H1 (cell line): ENCODE data around the gene CELF1. TPM values are rescaled to one million over a fixed set of nuclear protein-coding genes. Genes with fewer than 3 reads are reported as not detected.
"Not testable (repeated sequence)": the region's sequence is repeated elsewhere in the genome, so short reads cannot be mapped to it uniquely, and the experiment has no call there.

Source experiments
- CTCF ChIA-PET: fragments of 300-600 bp; sonication (Branson Sonifier 250); formaldehyde crosslinking; loops from one replicate; lab custom pipeline; 2021; ENCODE audit not compliant: partially characterized antibody; lab: Charles Lee
- POLR2A ChIA-PET: fragments of 300-600 bp; sonication (Branson Sonifier 250); formaldehyde crosslinking; loops from one replicate; lab custom pipeline; 2021; ENCODE audit warnings: inconsistent platforms; ENCODE audit not compliant: partially characterized antibody; lab: Charles Lee
- DNase-seq, 2 experiments: peaks; one replicate each; pipeline versions ENCODE4 v3.0.0 to v3.0.0-alpha.2; 2010 to 2022; ENCODE audit warnings: low spot score in 2 of 2, low read depth in 1 of 2, mixed read lengths in 1 of 2
- FAIRE-seq: peaks from 2 replicates; lab custom pipeline; 2011; peaks lifted over from hg19 to GRCh38; lab: Jason Lieb, UNC
- H2AFZ ChIP-seq: 2 replicates; pipeline ENCODE4 v1.8.1; 2012; ENCODE audit warnings: low read length, inconsistent platforms
- H2AK5ac ChIP-seq: 2 replicates; pipeline ENCODE4 v1.6.1; 2013; ENCODE audit warnings: low read depth, low read length
- H2BK120ac ChIP-seq: replicated peaks from 2 replicates; pipeline ENCODE3; 2013; ENCODE audit warnings: low read depth, low read length, inconsistent platforms
- H2BK12ac ChIP-seq: 2 replicates; pipeline ENCODE4 v1.6.1; 2013; ENCODE audit warnings: low read depth, low read length
- H2BK15ac ChIP-seq: 2 replicates; pipeline ENCODE4 v1.6.1; 2013; ENCODE audit warnings: low read length
- H2BK20ac ChIP-seq: 2 replicates; pipeline ENCODE4 v1.6.1; 2013; ENCODE audit warnings: low read length
- H2BK5ac ChIP-seq: 2 replicates; pipeline ENCODE4 v1.6.1; 2013; ENCODE audit warnings: low read depth, low read length
- H3K14ac ChIP-seq: 2 replicates; pipeline ENCODE4 v1.6.1; 2013; ENCODE audit warnings: inconsistent platforms; ENCODE audit not compliant: insufficient read length
- H3K18ac ChIP-seq: 2 replicates; pipeline ENCODE4 v1.6.1; 2013; ENCODE audit warnings: low read length; ENCODE audit errors: extremely low read depth
- H3K23ac ChIP-seq: 2 replicates; pipeline ENCODE4 v1.6.1; 2013; ENCODE audit warnings: inconsistent platforms; ENCODE audit not compliant: insufficient read length
- H3K23me2 ChIP-seq: 2 replicates; pipeline ENCODE4 v1.6.1; 2013; ENCODE audit warnings: low read depth, low read length
- H3K27ac ChIP-seq: 2 replicates; pipeline ENCODE4 v1.6.1; 2011; ENCODE audit warnings: low read depth, low read length, inconsistent platforms
- H3K27me3 ChIP-seq, 4 experiments: replicated peaks in 1 of 4; 1 replicate in 1 of 4; 2 replicates in 3 of 4; pipeline versions ENCODE4 v1.6.1 to v1.8.1; 2011 to 2013; ENCODE audit warnings: low read length in 3 of 4, mild to moderate bottlenecking in 3 of 4, inconsistent platforms in 2 of 4, mixed read lengths in 2 of 4, moderate library complexity in 1 of 4; ENCODE audit not compliant: control insufficient read depth in 3 of 4, insufficient read depth in 3 of 4; ENCODE audit errors: extremely low read depth in 1 of 4
- H3K36me3 ChIP-seq, 4 experiments: 2 replicates each; pipeline versions ENCODE4 v1.6.1 to v1.8.1; 2011 to 2013; ENCODE audit warnings: mild to moderate bottlenecking in 4 of 4, low read length in 3 of 4, moderate library complexity in 2 of 4, control low read depth in 1 of 4, inconsistent platforms in 1 of 4; ENCODE audit not compliant: insufficient read depth in 4 of 4, control insufficient read depth in 2 of 4
- H3K4ac ChIP-seq: replicated peaks from 2 replicates; pipeline ENCODE3; 2013; ENCODE audit warnings: low read length, low read depth, mixed read lengths, inconsistent platforms; ENCODE audit not compliant: insufficient read length
- H3K4me1 ChIP-seq, 4 experiments: replicated peaks in 1 of 4; 1 replicate in 1 of 4; 2 replicates in 3 of 4; pipeline versions ENCODE4 v1.6.1 to v1.8.1; 2011 to 2013; ENCODE audit warnings: low read length in 3 of 4, inconsistent platforms in 2 of 4, mixed read lengths in 1 of 4; ENCODE audit not compliant: insufficient read depth in 4 of 4, control insufficient read depth in 3 of 4
- H3K4me2 ChIP-seq, 2 experiments: 2 replicates each; pipeline versions ENCODE4 v1.6.1 to v1.8.1; 2011 to 2013; ENCODE audit warnings: low read depth in 2 of 2, low read length in 2 of 2, control low read depth in 1 of 2, inconsistent platforms in 1 of 2, mild to moderate bottlenecking in 1 of 2; ENCODE audit not compliant: insufficient read depth in 1 of 2
- H3K4me3 ChIP-seq, 4 experiments: fragments of 200-600, 300-600 bp in 1 of 4; sonication (generic), shearing (Covaris generic), sonication (Bioruptor Twin) in 1 of 4; 2 replicates each; pipeline versions ENCODE4 v1.5.1 to v1.8.1; 2011 to 2016; ENCODE audit warnings: low read length in 4 of 4, low read depth in 3 of 4, control low read depth in 2 of 4, inconsistent platforms in 2 of 4, mild to moderate bottlenecking in 2 of 4, mixed read lengths in 1 of 4, moderate library complexity in 1 of 4; ENCODE audit not compliant: insufficient read depth in 2 of 4; ENCODE audit errors: extremely low read depth in 1 of 4
- H3K56ac ChIP-seq: replicated peaks from 2 replicates; pipeline ENCODE3; 2013; ENCODE audit warnings: low read depth, mild to moderate bottlenecking, mixed read lengths, low read length, inconsistent platforms; ENCODE audit not compliant: insufficient read length
- H3K79me1 ChIP-seq: 2 replicates; pipeline ENCODE4 v1.6.1; 2013; ENCODE audit warnings: low read depth, low read length, control low read depth
- H3K79me2 ChIP-seq, 2 experiments: 2 replicates each; pipeline versions ENCODE4 v1.6.1 to v1.8.1; 2012 to 2013; ENCODE audit warnings: low read length in 2 of 2, mild to moderate bottlenecking in 2 of 2, inconsistent platforms in 1 of 2; ENCODE audit not compliant: insufficient read depth in 2 of 2, control insufficient read depth in 1 of 2
- H3K9ac ChIP-seq, 4 experiments: replicated peaks in 1 of 4; 1 replicate in 1 of 4; 2 replicates in 3 of 4; pipeline versions ENCODE4 v1.6.1 to v1.8.1; 2011 to 2013; ENCODE audit warnings: low read depth in 3 of 4, low read length in 3 of 4, control low read depth in 2 of 4, mild to moderate bottlenecking in 2 of 4, moderate library complexity in 2 of 4, inconsistent platforms in 1 of 4; ENCODE audit errors: extremely low read depth in 1 of 4
- H3K9me3 ChIP-seq, 2 experiments: 2 replicates each; pipeline versions ENCODE4 v1.6.1 to v1.8.1; 2012 to 2013; ENCODE audit warnings: mild to moderate bottlenecking in 2 of 2, moderate library complexity in 2 of 2, control low read depth in 1 of 2, inconsistent platforms in 1 of 2, low read depth in 1 of 2, low read length in 1 of 2, mixed read lengths in 1 of 2; ENCODE audit not compliant: insufficient read depth in 2 of 2
- H4K20me1 ChIP-seq, 2 experiments: replicated peaks in 1 of 2; 2 replicates each; pipeline versions ENCODE3 to v1.8.1; 2011 to 2013; ENCODE audit warnings: inconsistent platforms in 2 of 2, low read length in 2 of 2, mild to moderate bottlenecking in 1 of 2; ENCODE audit not compliant: insufficient read depth in 2 of 2, control insufficient read depth in 1 of 2
- H4K5ac ChIP-seq: 2 replicates; pipeline ENCODE4 v1.6.1; 2013; ENCODE audit warnings: low read length, low read depth, mixed read lengths, inconsistent platforms; ENCODE audit not compliant: insufficient read length
- H4K8ac ChIP-seq: 2 replicates; pipeline ENCODE4 v1.8.0; 2013; ENCODE audit warnings: mild to moderate bottlenecking, moderate library complexity, low read length, inconsistent platforms; ENCODE audit not compliant: insufficient read depth; ENCODE audit errors: extremely low read depth
- H4K91ac ChIP-seq: replicated peaks from 2 replicates; pipeline ENCODE3; 2013; ENCODE audit warnings: low read length, mixed read lengths, inconsistent platforms; ENCODE audit not compliant: insufficient read length
- CEBPB ChIP-seq: IDR thresholded peaks from 2 replicates; pipeline ENCODE4 v1.6.1; 2012; ENCODE audit warnings: low read depth, low read length
- RAD21 ChIP-seq, 2 experiments: IDR thresholded peaks in 1 of 2; conservative IDR thresholded peaks in 1 of 2; 2 replicates each; pipeline ENCODE4 v1.6.1; 2011; ENCODE audit warnings: low read depth in 2 of 2, low read length in 2 of 2, improper control_type of control experiment in 1 of 2, inconsistent platforms in 1 of 2, mild to moderate bottlenecking in 1 of 2, moderate library complexity in 1 of 2
- YY1 ChIP-seq: IDR thresholded peaks from 2 replicates; pipeline ENCODE4 v1.6.1; 2011; ENCODE audit warnings: low read depth, mild to moderate bottlenecking, low read length
- WGBS, 2 experiments: shearing (Covaris generic) in 1 of 2; methylation state at CpG; one replicate each; pipeline versions ENCODE4 v1.1.6 to v1.1.7; 2013 to 2015; ENCODE audit warnings: low lambda C conversion rate in 2 of 2, mixed read lengths in 2 of 2, inconsistent platforms in 1 of 2, low coverage in 1 of 2, missing lambda C conversion rate in 1 of 2; ENCODE audit not compliant: insufficient replicate concordance in 2 of 2, insufficient coverage in 1 of 2, insufficient read length in 1 of 2; ENCODE audit errors: extremely low coverage in 1 of 2, missing lambda C conversion rate in 1 of 2; 5-methylcytosine and 5-hydroxymethylcytosine counted together
- polyA plus RNA-seq, 7 experiments: library from polyadenylated mRNA; depleted of rRNA in 3 of 7; stranded (reverse) in 5 of 7; unstranded in 2 of 7; fragments of >200 nt in 5 of 7; fragments of 200-250 nt in 2 of 7; gene quantifications; 1 replicate in 5 of 7; 2 replicates in 1 of 7; 4 replicates in 1 of 7; pipeline versions ENCODE4 v1.2.1 to v1.2.3, GENCODE V29; 2011 to 2013; ENCODE audit warnings: missing spikeins in 2 of 7, mixed read lengths in 2 of 7
- total RNA-seq: library from RNA; stranded (reverse); fragmentation: NEBNext Ultra II Directional; extraction: Animal tissue kit (Norgen Biotek cat#: 25700); gene quantifications from 2 replicates; pipeline ENCODE4 v1.2.1, GENCODE V29; 2021
- TF ChIP-seq, protein P1 (sequence below), 3 experiments: IDR thresholded peaks; 1 replicate in 2 of 3; 2 replicates in 1 of 3; pipeline versions ENCODE4 v1.5.1 to v1.6.1; 2011; ENCODE audit warnings: low read length in 3 of 3, mild to moderate bottlenecking in 3 of 3, inconsistent platforms in 2 of 3, low read depth in 1 of 3, moderate library complexity in 1 of 3; ENCODE audit not compliant: insufficient read depth in 1 of 3; ENCODE audit errors: control extremely low read depth in 1 of 3

Gene CELF1
- total and polyA plus RNA-seq, 2 of the 8 experiments (the other 6 are each of a cell fraction or from before 2014, with no cell fraction given): 131 to 197 TPM

DNA sequence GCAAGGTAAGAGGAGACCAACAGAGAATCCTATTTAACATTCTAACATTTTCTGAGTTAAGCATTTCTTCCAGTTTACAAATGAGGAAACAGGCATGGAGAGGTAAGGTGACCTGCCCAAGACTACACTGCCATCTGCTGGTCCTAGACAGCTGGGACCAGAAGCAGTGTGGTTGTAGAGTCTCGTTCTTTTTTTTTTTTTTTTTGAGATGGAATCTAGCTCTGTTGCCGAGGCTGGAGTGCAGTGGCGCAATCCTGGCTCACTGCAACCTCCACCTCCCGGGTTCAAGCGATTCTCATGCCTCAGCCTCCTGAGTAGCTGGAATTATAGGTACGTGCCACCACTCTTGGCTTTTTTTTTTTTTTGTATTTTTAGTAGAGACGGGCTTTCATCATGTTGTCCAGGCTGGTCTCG, 98.7 kb downstream of the CELF1 start:
- not testable (repeated sequence) for H3K4me3 ChIP-seq, H4K8ac ChIP-seq, H3K23ac ChIP-seq, H2BK15ac ChIP-seq, H4K91ac ChIP-seq, H3K4ac ChIP-seq, H3K18ac ChIP-seq, H2AK5ac ChIP-seq, H2BK120ac ChIP-seq, H3K23me2 ChIP-seq, H3K14ac ChIP-seq
- TF ChIP-seq CEBPB: peak; percentile 64
- TF ChIP-seq RAD21 (IDR thresholded peaks at IDR 0.05 in 1 of 2, conservative IDR thresholded peaks at IDR 0.05 in 1 of 2; ENCODE audit: low read depth in 2 of 2, low read length in 2 of 2): peak; percentile 79 to 81
- TF ChIP-seq, protein P1, sequence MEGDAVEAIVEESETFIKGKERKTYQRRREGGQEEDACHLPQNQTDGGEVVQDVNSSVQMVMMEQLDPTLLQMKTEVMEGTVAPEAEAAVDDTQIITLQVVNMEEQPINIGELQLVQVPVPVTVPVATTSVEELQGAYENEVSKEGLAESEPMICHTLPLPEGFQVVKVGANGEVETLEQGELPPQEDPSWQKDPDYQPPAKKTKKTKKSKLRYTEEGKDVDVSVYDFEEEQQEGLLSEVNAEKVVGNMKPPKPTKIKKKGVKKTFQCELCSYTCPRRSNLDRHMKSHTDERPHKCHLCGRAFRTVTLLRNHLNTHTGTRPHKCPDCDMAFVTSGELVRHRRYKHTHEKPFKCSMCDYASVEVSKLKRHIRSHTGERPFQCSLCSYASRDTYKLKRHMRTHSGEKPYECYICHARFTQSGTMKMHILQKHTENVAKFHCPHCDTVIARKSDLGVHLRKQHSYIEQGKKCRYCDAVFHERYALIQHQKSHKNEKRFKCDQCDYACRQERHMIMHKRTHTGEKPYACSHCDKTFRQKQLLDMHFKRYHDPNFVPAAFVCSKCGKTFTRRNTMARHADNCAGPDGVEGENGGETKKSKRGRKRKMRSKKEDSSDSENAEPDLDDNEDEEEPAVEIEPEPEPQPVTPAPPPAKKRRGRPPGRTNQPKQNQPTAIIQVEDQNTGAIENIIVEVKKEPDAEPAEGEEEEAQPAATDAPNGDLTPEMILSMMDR (IDR thresholded peaks at IDR 0.05; ENCODE audit: control extremely low read depth in 1 of 3, insufficient read depth in 1 of 3, low read depth in 1 of 3, low read length in 3 of 3): peak; percentile 75 to 82 (median 76)
- 0 out of 2 replicates have a peak, but pooled peaks have one; percentile 26 for TF ChIP-seq YY1
- TF ChIP-seq, all 59 proteins: peak for 4; not testable (repeated sequence) for 55
- H3K27me3 ChIP-seq, H4K20me1 ChIP-seq, H2BK5ac ChIP-seq, DNase-seq, H3K27ac ChIP-seq, H3K4me1 ChIP-seq, H4K5ac ChIP-seq, H2BK20ac ChIP-seq, H3K56ac ChIP-seq, H3K9ac ChIP-seq, H3K36me3 ChIP-seq, H2AFZ ChIP-seq, H3K4me2 ChIP-seq, H2BK12ac ChIP-seq, H3K79me2 ChIP-seq, H3K79me1 ChIP-seq, H3K9me3 ChIP-seq: not testable (repeated sequence)
- peak; percentile 79 for FAIRE-seq
- 75% methylated on average over 6 of the region's 8 CpGs; no CpG with 5 or more reads in 1 of the 2 experiments for WGBS, 2 experiments
- ChIA-PET POLR2A (interaction anchor here (1.4 kb wide), 1 partner anchor 8 kb away, joined by 4 read pairs; no protein-coding TSS in a partner anchor), CTCF (interaction anchor here (0.6 to 2.7 kb wide), 22 partner anchors 8 to 261 kb away, joined by 3 to 21 read pairs (median 5); no protein-coding TSS in a partner anchor)
